Measurements from ENCODE around the gene ZFP1. TPM values are rescaled to one million over a fixed set of nuclear protein-coding genes. Genes with fewer than 3 reads are reported as not detected.
"Not testable (repeated sequence)": the region's sequence is repeated elsewhere in the genome, so short reads cannot be mapped to it uniquely, and the experiment has no call there.

ZFP1 gene
- polyA plus RNA-seq, 10 donors, result 11.7 to 15.2 (median 12.9) TPM

DNA sequence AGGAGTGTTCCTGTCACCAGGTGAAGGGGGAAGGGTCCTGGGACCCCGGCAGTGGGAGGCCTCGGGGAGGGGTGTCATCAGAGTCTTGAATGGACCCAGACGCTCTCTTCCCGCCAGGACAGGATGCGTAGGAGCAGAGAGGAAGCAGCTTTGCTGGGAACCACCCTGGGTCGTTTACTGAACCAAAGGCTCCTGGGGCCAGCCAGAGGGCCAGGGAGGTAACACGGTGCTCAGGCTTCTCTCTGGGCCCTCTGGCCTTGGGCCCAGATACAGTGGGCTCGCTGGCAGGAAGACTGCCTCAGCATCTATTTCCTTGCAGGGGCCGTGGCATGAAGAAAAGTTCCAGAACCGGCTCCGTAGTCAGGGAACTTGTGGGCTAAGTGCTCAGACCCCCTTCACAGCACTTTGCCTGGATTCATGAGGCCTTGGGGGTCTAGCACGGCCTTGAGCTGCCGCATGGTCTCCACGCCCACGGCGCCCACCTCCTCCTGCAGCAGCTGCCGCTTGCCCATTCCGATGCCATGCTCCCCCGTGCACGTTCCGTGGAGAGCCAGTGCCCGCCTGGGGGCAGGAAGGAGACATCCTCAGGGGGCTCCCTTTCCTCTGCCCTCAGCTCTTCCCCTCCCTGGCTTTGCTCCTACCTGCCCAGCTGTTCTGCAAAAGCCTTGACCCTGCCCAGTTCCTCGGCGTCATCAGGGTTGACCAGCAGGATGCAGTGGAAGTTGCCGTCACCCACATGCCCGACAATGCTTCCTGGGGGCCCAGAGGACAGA is 36.2 kb upstream of the ZFP1 start:
- DNase-seq, result peak in 1 of 3 donors; percentile 54

DNA sequence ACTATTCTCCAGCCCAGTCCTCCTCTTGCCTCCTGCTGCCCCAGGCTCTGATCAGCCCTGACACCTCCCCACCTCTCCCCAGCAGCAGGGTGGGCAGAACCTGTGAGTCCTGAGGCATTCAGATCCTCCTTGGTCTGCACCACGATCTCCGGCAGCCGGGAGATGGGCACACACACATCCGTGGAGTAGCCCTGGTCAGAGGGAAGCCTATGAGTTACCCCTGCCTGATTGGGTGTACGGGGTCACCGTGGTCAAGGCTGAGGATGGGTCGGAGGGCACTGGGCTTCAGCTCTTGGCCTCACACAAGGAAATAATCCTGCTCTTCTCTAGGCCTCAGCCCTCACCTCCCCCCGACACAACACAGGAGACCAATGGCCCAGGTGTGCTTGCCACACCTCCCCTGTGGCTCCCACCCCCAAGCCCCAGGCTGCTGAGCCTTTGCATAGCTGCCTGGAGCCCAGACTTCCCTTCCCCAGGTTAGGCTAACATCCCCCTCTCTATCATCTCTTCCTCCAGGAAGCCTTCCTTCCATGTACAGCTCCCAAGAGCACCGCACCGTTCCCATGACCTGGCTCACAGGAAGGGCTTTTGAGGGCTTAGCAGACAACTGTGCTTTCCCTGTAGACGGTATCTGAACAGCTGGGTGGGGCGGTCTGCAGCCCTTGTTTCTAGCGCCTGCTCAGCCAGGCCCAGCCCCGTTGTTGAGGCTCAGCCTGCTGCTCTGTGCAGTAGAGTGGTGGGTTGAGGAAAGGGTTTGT is 35.4 kb upstream of the ZFP1 start:
- DNase-seq, result no peak

DNA sequence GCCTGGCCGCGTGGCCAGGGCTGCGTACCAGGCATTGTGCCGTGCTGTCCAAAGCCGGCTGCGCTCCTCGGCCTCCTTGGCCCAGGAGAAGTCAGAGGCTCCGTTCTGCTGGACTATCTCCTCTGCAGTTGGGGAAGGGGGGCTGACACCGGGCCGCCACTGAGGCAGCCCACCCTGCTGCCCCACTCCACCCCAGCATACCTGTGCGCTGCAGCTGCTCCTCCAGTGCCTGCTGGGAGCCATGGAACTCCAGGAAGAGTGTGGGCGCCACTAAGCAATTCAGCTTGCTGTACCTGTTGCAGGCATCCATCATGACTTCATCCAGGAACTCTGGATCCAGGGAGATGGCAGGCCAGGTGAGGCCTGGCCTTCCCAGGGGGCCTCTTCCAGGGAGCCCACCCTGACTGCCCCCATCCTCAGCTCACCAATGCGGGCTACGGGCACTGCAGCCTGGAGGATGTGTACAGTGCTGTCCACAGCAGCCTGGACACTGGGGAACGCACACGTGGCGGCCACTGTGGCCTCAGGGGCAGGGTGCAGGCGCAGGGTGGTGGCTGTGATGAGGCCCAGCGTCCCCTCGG is 34.7 kb upstream of the ZFP1 start:
- no peak for DNase-seq

DNA sequence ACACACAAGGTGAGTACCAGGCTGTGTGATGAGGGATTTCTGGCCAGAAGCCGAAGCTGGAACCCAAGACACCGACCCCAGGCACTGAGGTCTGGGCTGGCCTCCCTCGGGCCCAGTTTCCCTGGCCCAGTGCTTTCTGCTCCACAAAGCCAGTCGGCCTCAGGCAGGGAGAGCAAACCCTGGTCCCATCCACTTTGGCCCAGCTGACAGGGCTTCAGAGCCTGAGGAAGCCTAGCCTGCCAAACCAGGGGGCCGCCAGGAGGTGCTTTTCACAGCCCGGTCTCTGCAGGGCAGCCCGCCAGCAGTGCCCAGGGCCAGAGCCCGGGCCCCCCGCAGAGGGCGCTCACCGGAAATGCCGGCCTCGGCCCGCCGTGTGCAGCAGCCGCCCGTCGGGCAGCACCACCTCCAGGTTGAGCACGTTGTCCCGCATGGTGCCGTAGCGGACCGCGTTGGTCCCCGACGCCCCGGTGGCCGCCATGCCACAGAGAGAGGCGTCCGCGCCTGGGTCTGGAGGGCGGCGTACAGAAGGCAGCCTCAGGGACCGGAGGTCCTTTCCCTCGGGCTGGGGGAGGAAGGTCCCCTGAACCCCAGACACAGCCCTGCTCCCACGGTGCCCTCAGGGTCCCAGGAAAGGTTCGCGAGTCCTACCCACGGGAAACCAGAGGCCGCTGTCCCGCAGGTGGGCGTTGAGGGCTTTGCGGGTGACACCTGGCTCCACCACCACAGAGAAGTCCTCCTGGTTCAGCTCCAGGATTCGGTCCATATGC is 34.0 kb upstream of the ZFP1 start:
- no peak for DNase-seq

DNA sequence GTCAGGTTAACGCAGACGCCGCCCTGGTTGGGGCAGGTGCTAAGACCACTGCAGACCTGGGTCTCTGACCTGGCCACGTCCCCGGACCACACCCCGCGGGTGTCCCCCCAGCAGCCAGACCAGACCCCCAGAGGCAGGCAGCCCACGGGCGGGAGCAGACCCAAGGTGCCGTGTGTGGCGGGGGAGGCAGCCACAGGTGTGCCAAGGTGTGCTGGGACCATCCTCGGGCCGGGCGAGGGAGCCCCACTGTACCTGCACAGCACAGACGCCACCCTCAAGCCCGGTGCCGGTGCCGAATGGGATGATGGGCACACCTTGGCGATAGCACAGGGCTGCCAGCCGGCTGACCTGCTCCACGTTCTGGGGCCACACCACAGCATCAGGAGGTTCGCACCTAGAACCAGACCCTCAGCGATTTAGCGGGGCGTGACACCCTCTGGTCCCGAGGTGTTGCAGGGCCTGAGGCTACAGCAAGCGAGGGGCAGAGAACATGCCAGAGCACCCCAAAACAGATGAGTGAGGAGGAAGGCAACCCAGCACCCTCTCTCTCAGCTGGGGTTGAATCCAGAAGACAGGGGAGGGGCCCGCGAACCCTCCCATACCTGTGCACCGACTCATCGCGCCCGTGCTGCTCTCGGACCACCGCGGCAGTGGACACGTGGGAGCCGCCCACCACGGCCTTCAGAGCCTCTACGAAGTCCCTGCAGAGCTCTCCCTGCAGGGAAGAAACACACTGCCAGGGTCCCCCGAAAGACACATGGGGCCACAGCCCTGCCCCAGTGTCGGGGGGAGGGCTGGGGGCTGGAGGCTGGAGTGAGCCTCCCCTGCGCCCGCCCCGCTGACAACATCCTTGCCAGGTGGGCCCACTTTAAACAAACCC is 33.1 kb upstream of the ZFP1 start:
- DNase-seq, result no peak

DNA sequence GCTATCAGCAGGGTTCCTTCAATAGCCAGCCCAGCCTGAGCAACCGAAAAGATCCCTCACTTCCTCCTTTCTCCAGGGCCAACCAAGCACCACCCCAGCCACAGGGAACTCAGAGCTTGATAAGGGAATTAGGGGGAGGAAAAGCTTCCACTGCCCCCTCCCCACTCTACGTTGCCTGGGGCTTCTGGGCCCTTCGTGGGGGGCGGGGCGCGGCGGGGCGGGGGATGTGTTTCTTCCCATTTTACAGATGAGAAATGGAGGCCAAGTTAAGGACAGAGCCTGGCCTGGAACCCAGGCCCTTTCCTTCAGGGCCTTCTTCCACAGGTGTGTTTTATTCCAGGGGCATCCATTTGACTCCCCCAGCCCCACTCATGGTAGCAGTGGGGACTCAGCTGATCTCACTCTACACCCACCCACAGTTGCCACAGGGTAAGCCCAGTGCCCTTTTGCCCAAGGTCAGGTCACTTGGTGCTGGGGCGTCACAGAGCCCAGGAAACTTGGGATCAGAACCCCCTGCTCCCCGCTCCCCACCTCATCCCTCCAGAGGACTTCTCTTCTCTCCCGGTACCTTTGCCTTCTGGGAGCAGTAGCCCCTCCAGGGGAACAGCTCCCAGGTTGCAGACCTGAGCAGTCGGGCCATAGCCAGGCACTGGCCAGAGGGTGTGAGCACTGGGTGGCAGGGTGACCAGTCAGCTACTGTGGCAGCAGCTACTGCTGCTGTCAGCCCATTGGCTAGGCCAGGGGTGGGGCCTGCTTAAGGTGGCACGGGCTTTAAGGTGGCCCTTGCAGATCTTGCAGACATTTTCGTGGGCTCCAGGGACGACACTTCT is 32.0 kb upstream of the ZFP1 start, which contains the start of gene LDHD:
Gene LDHD (minus strand): TSS at position 700 of the 830 bp plus-strand sequence. CDS start 60 bp downstream, at position 640.
- peak in 1 of 3 donors; percentile 51 for DNase-seq

DNA sequence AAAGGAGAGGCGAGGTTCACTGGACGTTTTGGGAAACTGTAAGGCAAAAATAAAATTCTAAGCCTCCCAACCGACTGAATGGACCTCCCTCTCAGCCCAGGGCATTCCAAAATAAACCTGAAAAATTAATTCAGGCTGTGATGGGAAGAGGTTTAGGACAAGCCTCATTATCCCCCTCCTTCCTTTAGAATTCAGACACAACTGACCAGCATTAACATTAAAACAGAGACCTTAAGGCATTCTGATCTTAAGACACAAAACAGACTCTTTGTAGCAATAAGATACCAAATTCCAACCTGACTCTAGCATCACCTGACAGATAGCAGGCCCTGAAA is 31.4 kb upstream of the ZFP1 start:
- no peak for DNase-seq

DNA sequence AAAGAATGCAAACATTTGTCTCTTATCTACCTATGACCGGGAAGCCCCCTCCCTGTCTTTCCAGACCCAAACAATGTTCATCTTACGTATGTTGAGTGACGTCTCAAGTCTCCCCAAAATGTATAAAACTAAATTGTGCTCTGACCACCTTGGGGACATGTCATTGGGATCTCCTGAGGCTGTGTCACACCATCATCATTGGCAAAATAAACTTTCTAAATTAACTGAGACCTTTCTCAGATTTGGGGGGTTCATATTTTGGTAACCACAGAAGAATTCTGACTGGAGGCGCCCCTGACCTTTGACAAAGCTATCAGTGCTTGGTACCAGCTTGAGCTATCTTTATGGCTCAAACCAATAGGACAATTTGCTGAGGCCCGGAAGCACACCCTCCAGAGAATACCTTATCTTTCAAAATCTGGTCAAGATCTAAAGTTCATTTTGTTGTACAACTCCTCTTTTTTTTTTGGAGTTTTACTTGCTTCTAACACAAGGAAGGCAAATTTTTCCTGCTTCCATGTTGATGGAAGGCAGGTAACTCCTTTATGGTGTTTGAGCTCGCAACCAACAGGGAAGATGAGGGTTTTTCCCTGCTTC is 29.3 kb upstream of the ZFP1 start:
- DNase-seq, result no peak

DNA sequence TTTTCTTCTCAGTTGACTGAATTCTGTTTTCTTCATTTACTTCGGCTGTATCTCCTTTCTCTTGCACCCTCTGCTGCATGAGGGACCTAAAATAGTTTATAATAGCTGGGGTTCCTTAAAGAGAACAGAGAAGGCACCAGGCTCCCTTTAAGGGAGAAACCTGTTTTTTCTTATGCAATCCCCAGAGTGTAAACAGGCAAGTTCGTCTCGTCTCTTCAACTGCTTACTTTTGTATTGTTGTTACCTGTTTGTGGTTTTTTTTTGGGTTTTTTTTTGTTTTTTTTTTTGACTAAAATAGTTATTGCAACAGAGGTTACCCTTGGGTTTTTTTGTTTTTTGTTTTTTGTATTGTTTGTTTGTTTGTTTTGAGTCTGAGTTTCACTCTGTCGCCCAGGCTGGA is 28.1 kb upstream of the ZFP1 start:
- no peak for DNase-seq

DNA sequence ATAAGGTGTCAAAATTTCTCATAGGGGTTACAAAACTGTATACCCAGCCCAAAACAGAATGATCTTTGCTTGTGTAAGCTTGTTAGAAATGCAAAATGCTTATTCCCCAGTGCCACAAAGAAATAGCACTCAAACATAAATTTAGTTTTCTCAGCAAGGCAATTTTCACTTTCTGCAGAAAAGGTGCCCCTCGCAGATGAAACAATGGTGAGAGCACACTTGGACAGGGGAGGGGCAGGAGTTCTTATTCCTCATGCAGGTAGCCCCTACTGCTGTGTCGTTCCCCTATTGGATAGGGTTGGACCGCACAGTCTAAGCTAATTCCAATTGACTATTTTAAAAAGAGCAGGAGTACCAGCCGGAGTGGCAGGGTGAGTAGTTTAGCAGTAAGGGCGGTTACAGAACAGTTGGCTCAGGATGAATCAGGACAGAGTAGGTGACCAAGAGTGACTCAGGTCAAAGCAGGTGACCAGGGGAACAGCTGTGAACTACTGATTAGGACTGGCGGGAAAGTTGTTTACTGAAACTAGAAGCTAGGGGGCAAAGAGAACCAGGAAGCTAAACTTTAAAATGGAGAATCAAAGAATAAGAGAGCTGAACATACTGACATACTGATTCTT is 26.3 kb upstream of the ZFP1 start:
- no peak for DNase-seq

DNA sequence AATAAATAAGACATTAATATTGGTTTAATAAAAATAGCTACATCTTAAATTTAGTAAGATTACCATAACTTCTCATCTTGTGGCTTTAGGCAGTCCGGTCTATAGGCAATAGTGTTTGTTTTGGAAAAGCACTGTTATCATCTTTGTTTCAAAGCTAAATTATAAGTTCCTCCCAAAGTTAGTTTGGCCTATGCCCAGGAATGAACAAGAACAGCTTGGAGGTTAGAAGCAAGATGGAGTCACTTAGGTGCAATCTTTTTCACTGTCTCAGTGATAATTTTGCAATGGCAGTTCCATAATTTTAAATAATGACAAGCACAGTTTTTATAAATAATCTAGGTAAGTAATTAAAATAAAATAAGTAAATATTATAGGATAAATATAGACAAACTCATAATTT is 25.7 kb upstream of the ZFP1 start:
- DNase-seq, result no peak

DNA sequence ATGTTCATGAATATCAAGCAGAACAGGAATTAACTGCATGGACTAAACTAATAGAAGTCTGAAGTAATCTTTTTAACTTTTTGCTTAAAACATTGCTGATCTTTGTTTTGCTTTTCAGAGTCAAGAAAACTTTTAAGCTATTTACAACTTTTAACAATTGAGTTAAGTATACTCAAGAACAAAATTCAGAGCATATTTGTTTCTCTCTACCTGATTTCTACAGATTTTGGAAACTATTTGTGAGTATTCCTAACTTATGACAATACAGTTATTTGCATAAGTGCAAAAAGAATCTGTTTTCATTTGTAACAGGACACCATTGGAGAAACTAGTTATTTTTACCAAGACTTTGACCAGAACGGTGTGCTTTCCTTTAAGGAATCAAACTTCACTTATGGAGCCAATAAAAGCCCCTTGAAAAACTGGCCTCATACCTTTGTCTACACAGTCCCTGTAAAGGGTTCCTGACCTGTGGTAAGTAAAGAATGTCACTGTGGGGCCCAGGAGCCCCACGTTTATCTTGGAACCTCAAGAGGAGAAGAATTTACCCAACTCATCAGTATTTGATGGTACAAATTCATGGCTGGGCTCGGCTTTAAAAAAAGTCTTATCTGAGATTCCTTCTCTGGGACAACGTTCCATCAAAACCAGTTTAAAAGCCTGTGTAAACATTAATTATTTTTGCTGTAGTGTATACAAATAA is 20.5 kb upstream of the ZFP1 start:
- DNase-seq, result no peak

DNA sequence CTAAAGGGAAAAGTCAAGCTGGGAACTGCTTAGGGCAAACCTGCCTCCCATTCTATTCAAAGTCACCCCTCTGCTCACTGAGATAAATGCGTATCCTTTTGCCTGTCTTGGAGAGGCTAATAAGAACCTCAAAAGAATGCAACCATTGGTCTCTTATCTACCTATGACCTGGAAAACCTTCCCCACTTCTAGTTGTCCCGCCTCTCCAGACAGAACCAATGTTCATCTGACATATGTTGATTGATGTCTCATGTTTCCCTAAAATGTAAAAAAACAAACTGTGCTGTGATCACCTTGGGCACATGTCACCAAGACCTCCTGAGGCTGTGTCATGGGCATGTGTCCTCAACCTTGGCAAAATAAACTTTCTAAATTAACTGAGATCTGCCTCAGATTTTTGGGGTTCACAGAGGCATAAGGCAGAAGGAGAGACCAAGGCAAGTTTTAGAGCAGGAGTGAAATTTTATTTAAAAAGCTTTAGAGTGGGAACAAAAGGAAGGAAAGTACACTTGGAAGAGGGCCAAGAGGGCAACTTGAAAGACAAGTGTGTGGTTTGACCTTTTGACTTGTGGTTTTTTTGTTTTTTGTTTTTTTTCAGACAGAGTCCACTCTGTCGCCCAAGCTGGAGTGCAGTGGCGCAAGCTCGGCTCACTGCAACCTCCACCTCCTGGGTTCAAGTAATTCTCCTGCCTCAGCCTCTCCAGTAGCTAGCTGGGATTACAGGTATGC is 18.7 kb upstream of the ZFP1 start:
- DNase-seq, result not testable (repeated sequence)

DNA sequence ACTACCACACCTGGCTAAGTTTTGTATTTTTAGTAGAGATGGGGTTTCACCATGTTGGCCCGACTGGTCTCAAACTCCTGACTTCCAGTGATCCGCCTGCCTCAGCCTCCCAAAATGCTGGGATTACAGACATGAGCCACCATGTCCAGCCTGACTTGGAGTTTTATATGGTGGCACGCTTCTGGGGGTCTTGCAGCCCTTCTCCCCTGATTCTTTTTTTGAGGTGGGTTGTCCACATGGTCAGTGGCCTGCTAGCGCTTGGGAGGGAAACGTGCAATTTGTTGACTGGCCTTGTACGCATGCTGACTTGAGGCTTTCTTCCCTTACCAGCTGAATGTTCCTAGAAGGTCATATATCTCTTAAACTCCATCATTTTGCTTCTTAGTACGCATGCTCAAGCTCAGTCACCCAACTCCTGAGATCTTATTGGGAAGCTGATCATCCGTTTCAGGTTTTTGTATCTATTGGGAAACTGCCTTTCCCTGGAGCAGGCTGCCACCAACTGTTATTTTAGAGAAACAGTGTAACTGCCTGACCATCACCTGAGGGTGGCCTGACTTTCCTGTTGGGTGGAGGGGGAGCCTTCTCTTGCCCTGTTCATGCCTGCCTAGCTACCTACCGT is 18.1 kb upstream of the ZFP1 start:
- peak in 1 of 3 donors; percentile 19 for DNase-seq

DNA sequence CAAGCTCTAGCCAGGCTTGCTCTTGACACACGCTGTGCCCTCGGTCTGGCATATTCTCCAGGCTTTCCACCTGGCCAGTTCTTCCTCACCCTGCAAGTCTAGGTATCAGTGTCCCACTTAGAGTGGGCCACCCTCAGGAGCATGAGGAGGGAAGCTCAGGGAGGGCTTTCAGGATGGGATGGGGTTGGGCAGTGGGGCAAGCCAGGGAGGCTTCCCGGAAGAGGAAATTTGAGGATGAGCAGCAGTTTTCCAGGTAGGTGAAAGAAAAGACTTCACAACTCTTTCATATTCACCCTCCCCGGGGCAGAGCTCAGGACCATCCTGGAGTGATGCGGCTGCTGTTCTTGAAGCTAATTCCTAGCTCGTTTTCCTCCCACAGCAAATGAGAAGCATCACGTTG is 17.2 kb upstream of the ZFP1 start:
- no peak for DNase-seq

DNA sequence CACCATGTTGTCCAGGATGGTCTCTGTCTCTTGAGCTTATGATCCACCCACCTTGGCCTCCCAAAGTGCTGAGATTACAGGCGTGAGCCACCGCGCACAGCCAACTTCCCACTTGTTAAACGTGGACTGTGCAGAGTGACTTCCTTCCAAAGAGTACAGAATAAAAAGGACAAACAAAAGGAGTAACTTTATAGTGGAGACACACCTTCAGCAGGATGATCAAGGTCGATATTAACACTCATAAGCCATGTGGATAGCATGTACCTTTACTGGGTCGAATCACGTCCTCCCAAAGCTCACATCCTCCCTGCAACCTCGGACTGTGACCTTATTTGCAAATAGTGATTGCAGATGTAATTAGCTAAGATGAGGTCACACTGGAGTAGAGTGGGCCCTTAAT is 10.1 kb upstream of the ZFP1 start:
- DNase-seq, result no peak

DNA sequence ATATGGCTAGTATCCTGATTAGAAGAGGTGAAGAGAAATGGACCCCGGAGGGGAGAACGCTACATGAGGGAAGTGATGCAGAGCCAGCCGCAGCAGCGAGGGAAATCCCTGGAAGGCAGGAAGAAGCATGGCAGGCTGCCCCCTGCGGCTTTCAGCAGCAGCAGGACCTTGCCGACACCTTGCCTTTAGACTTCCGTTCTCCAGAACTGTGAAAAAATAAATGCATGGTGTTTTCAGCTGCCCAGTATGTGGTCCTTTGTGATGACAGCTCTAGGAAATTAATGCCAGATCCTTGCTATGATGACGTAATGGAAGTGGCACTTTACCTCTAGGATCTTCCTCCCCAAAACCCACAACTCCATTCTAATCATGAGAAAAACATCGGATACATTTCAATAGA is 9.7 kb upstream of the ZFP1 start:
- DNase-seq, result peak in 1 of 3 donors; percentile 42
